GM10266 (cell line): Measurements from ENCODE around the gene TBC1D19.

Source experiments
- DNase-seq: peaks from one replicate; pipeline ENCODE4 v3.0.0; 2012; ENCODE audit errors: extremely low spot score
- TF ChIP-seq, protein P1 (sequence below): IDR thresholded peaks from 2 replicates; pipeline ENCODE4 v1.5.1; 2012; ENCODE audit warnings: mild to moderate bottlenecking, low read depth; ENCODE audit not compliant: control insufficient read depth, insufficient read depth; ENCODE audit errors: missing control alignments

The TBC1D19 gene

GRCh38 chr4:26601204-26601603 lies 17.3 kb downstream of the TBC1D19 start:
- TF ChIP-seq, protein P1, sequence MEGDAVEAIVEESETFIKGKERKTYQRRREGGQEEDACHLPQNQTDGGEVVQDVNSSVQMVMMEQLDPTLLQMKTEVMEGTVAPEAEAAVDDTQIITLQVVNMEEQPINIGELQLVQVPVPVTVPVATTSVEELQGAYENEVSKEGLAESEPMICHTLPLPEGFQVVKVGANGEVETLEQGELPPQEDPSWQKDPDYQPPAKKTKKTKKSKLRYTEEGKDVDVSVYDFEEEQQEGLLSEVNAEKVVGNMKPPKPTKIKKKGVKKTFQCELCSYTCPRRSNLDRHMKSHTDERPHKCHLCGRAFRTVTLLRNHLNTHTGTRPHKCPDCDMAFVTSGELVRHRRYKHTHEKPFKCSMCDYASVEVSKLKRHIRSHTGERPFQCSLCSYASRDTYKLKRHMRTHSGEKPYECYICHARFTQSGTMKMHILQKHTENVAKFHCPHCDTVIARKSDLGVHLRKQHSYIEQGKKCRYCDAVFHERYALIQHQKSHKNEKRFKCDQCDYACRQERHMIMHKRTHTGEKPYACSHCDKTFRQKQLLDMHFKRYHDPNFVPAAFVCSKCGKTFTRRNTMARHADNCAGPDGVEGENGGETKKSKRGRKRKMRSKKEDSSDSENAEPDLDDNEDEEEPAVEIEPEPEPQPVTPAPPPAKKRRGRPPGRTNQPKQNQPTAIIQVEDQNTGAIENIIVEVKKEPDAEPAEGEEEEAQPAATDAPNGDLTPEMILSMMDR = no peak
- DNase-seq = no peak

DNA sequence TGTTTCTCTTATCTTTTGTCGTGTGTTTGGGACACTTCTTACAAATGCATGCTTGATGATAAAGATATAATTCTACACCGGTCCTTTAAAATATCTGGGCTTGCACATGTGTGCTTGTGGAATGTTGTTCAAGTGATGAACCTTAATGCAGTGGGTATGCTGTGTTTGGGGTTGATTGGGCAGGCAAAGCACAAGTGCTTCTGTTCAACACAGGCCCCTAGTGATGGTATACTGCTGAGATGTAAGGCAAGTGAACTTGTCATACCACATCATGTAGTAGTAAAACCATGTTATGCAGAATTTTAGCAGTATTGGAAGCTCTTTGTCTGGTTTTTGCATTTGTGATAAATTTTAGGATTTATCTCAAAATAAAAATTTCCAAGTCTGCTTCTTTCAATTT lies 23.9 kb downstream of the TBC1D19 start:
- no peak for DNase-seq

GRCh38 chr4:26609391-26609790 lies 25.5 kb downstream of the TBC1D19 start:
- TF ChIP-seq, protein P1 = no peak
- no peak for DNase-seq

More for the DNA sequence above, 23.9 kb downstream of the TBC1D19 start:
- TF ChIP-seq, protein P1 = no peak

DNA sequence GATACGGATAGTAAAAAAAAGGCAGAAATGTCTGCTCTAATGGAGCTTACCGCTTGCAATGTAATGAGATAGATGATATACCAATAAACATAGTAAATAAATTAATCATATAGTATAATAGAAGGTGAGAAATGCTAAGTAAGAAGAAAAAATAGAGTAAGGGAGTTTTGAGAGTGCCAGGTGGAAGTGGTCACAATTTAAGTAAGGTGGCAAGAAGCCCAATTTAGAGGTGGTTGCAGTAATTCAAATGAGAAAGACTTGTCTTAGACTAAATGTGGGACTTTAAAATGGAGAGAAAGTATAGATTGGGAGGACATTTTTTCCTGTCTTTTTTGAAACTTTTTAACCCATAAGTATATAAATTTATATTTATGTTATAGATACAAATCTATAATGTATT lies 26.0 kb downstream of the TBC1D19 start:
- TF ChIP-seq, protein P1 = no peak
- no peak for DNase-seq

- no peak for DNase-seq
- TF ChIP-seq, protein P1 = no peak
Observed at GRCh38 chr4:26611372-26611771, 27.5 kb downstream of the TBC1D19 start.

DNA sequence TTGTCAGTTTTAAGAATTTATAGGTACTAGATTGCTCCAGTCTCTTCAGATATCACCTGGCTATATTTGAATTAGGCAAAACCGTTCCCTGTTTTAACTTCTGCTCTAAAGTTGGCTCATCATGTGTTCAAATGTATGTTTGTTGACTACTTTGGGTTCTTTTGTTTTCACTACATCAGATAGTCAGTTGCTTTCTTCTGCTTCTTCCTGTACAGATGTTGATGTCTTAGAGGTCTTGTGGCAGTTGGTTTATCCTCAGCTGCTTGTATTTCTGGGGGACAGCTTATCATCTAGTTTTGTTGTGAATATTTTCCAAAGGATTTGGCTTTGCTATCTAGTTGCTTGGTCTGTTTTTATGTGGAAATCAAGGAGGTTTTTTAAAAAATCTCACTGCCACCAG lies 28.0 kb downstream of the TBC1D19 start:
- TF ChIP-seq, protein P1 = no peak
- no peak for DNase-seq

DNA sequence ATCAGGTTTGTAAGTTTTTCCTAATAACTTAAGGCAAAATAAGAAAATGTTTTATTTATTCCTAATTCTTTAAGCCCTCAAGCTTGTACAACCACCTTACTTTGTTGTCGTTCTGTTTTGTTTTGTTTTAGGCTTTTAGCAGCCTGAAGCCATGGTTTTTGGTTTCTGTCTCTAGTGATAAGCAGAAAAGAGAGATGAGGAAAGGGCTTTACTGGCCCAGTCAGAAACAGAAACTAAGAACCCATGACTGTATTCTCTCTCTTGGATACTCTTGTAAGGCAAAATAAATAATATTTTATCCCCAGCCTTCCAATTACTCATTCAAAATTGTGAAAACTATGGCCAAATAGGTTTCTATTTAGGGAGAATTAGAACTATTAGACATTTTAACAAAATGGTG lies 29.4 kb downstream of the TBC1D19 start:
- DNase-seq = no peak
- TF ChIP-seq, protein P1 = no peak
